Pancreas (tissue), 10 donors: ENCODE results near the gene UMOD. TPM values are rescaled to one million over a fixed set of nuclear protein-coding genes. Genes with fewer than 3 reads are reported as not detected.

Source experiments
- ATAC-seq, 4 donors: fragments of 200-7000 bp; cut with Tn5 transposase; one replicate each; pipeline versions ENCODE4 v1.8.0 to v1.9.1; 2020; ENCODE audit warnings: mild to moderate bottlenecking in 4 of 4, moderate library complexity in 4 of 4
- DNase-seq, 6 donors: peaks; one replicate each; pipeline ENCODE4 v3.0.0-alpha.2; 2020
- FAIRE-seq: peaks from 2 replicates; lab custom pipeline; 2012; peaks lifted over from hg19 to GRCh38; lab: Jason Lieb, UNC
- H3K27ac ChIP-seq, 4 donors: fragments of 200-600 bp; sonication (generic); 1 replicate in 3 of 4; 2 replicates in 1 of 4; pipeline versions ENCODE4 v1.5.0 to v1.8.0; 2020
- H3K27me3 ChIP-seq, 4 donors: fragments of 200-600 bp; one replicate each; pipeline ENCODE4 v1.8.0; 2021
- H3K36me3 ChIP-seq, 3 donors: fragments of 200-600 bp; sonication (generic) in 1 of 3; one replicate each; pipeline versions ENCODE4 v1.5.0 to v1.8.0; 2020 to 2021
- H3K4me1 ChIP-seq, 3 donors: fragments of 200-600 bp; one replicate each; pipeline ENCODE4 v1.8.0; 2021
- H3K4me3 ChIP-seq, 4 donors: fragments of 200-600 bp; sonication (generic) in 2 of 4; one replicate each; pipeline versions ENCODE4 v1.5.0 to v1.8.0; 2020 to 2021
- H3K9me3 ChIP-seq, 4 donors: fragments of 200-600 bp; one replicate each; pipeline ENCODE4 v1.8.0; 2021
- WGBS, 2 donors: extraction: QIAGEN DNeasy Blood & Tissue Kit; methylation state at CpG; one replicate each; pipeline ENCODE4 v1.1.7; 2013; 5-methylcytosine and 5-hydroxymethylcytosine counted together
- intact Hi-C, 3 donors: fragments of 100-400 bp; cut with DNase I; formaldehyde crosslinking; loops; one replicate each; pipeline versions ENCODE4 v1.11.1 to v1.14.2; 2022
- polyA plus RNA-seq, 2 donors: library from polyadenylated mRNA; stranded (reverse); fragments of 200-250 nt; gene quantifications; one replicate each; pipeline ENCODE4 v1.2.3, GENCODE V29; 2013
- total RNA-seq, 6 donors: library from RNA; stranded (reverse); fragmentation: NEBNext Ultra II Directional in 4 of 6; extraction: Animal tissue kit (Norgen Biotek cat#: 25700) in 4 of 6; gene quantifications; one replicate each; pipeline versions ENCODE4 v1.2.1 to v1.2.4, GENCODE V29; 2021 to 2023
- TF ChIP-seq, protein P1 (sequence below), 4 donors: fragments of 200-600 bp; sonication (generic) in 3 of 4; IDR thresholded peaks; one replicate each; pipeline versions ENCODE4 v1.5.0 to v1.8.0; 2021; ENCODE audit warnings: antibody characterized with exemption in 4 of 4
- donor health status: healthy with polysubstance abuse.
- donor health status: DM: no; HTN: no; CAD: no; lungs with moderate emphysema.
- donor health status: DM: no; HTN: no; CAD: no.
- donor health status: control.
- donor health status: control.
- donor health status: Bipolar disorder and iron deficiency.
- donor health status: DM: yes; HTN: yes; CAD: no.
- donor health status: DM: no; HTN: no; CAD: no.
- donor health status: DM: no; HTN: no; CAD: no.
- donor health status: DM: yes; HTN: yes; CAD: no.

The UMOD gene
- total and polyA plus RNA-seq, 8 donors, result 1.3 to 9.6 (median 3.4) TPM

DNA sequence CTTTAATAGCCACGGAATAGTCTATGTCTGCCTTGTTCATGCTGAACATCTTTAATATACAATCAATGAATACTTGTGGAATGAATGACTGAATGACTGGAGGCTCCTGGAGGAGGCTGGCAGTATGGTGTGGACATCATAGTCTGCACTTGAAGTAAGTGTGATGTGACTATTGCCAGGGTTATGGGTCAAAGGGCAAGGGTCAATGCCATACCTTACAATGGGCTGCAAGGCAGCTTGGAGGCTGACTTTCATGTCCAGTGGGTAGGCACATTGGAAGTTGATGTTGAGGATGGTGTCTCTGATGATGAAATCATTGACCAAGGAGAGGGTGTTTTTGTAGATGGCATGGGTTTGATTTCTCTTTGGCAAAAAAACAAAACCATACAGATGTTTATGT, 33.1 kb downstream of the UMOD start:
- intact Hi-C loops, result no loop called here
- Histone ChIP-seq H3K9me3 (no peaks in the 10 kb centered on the region), H3K27ac (peak overlapping the region in 1 of 4 donors; percentile 4), H3K27me3 (no peaks in the 10 kb centered on the region), H3K4me1 (peaks cover 0 to 7% (median 0%) of the 10 kb centered on the region in 3 donors), H3K4me3 (peak overlapping the region in 2 of 4 donors; percentile 14 to 45), H3K36me3 (peaks cover 0 to 97% (median 43%) of the 10 kb centered on the region in 3 donors)
- ATAC-seq (peak in 2 of 4 donors; percentile 1 to 2), DNase-seq (peak in 2 of 6 donors; percentile 63 to 81), FAIRE-seq (no peak)
- 33 to 39% methylated on average over 1 of the region's 1 CpG for WGBS, 2 donors
- TF ChIP-seq, protein P1, sequence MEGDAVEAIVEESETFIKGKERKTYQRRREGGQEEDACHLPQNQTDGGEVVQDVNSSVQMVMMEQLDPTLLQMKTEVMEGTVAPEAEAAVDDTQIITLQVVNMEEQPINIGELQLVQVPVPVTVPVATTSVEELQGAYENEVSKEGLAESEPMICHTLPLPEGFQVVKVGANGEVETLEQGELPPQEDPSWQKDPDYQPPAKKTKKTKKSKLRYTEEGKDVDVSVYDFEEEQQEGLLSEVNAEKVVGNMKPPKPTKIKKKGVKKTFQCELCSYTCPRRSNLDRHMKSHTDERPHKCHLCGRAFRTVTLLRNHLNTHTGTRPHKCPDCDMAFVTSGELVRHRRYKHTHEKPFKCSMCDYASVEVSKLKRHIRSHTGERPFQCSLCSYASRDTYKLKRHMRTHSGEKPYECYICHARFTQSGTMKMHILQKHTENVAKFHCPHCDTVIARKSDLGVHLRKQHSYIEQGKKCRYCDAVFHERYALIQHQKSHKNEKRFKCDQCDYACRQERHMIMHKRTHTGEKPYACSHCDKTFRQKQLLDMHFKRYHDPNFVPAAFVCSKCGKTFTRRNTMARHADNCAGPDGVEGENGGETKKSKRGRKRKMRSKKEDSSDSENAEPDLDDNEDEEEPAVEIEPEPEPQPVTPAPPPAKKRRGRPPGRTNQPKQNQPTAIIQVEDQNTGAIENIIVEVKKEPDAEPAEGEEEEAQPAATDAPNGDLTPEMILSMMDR (IDR thresholded peaks at IDR 0.05), result no peak

DNA sequence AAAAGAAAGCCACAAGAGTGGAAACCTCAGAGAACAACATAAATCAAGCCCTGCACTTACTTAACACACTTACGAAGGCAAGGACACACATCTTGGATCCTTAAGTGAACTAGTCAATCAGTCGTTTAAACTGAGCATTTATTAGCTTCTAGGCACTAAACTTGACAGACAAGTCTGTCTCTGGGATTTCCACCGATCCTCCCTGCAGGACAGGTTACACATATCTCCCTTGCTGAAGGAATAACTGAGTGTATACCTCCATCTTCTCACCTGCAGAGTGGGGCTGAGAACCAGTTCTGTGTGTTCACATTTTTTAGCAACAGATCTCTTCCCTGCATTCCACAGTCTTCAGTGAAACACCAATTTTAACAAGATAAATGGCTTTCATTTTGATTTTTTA, 34.1 kb downstream of the UMOD start:
- Histone ChIP-seq H3K27ac (peak overlapping the region in 1 of 4 donors; percentile 4), H3K27me3 (no peaks in the 10 kb centered on the region), H3K4me1 (peaks cover 0 to 7% (median 0%) of the 10 kb centered on the region in 3 donors), H3K36me3 (peaks cover 0 to 91% (median 41%) of the 10 kb centered on the region in 3 donors), H3K9me3 (no peaks in the 10 kb centered on the region), H3K4me3 (peak overlapping the region in 2 of 4 donors; percentile 2 to 3)
- DNase-seq (no peak), ATAC-seq (no peak), FAIRE-seq (no peak)
- TF ChIP-seq, protein P1 (IDR thresholded peaks at IDR 0.05), result no peak
- intact Hi-C loops, result no loop called here
- 29 to 34% methylated on average over 3 of the region's 3 CpGs for WGBS, 2 donors

DNA sequence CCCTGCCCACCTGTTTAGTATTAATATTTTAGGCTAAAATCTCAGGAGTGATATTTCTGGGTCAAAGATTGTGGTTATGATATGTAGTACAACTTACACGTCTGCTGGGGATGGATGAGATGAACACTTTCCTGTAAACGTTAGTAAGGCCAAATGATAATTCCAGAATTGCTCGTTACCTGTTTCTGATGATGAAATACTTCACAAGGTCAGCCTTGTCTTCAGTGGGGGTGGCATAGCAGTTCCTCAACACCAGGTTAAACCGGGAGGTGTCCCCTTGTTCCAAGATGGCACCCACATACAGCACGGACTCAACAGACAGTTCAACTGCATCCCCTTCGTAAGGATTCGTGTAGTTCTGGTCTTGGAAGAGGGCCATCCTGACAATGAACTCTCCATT, 34.5 kb downstream of the UMOD start:
- peaks cover 0 to 7% (median 0%) of the 10 kb centered on the region in 3 donors for H3K4me1 ChIP-seq
- intact Hi-C loops, result no loop called here
- H3K27ac ChIP-seq, result no peak overlapping the region
- no peaks in the 10 kb centered on the region for H3K27me3 ChIP-seq
- H3K36me3 ChIP-seq, result peaks cover 0 to 87% (median 40%) of the 10 kb centered on the region in 3 donors
- no peak for ATAC-seq
- 36 to 38% methylated on average over 7 of the region's 7 CpGs for WGBS, 2 donors
- peak overlapping the region in 1 of 4 donors; percentile 2 for H3K4me3 ChIP-seq
- no peak for FAIRE-seq
- DNase-seq, result peak in 1 of 6 donors; percentile 72
- H3K9me3 ChIP-seq, result no peaks in the 10 kb centered on the region
- TF ChIP-seq, protein P1 (IDR thresholded peaks at IDR 0.05), result no peak

DNA sequence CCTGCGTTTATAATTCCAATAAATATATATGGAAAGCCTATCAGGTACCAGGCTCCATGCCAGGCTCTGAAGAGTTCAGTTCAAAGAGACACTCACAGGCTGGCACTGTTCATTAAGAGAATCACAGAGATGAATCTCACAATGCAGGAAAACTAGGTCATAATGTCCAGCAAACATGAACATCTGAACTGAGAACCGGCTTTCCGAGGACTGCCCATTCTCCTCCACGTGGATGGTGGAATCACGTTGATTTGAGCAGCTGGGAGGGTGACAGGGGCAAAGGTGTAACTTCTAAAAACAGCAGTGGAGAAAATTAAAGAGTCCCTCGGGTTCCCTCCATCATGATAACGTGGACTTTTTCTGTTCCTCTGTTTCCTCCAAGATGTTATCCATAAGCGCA, 35.4 kb downstream of the UMOD start:
- FAIRE-seq (no peak), DNase-seq (peak in 2 of 6 donors; percentile 52 to 64), ATAC-seq (no peak)
- peak overlapping the region in 1 of 4 donors; percentile 9 for H3K27ac ChIP-seq
- intact Hi-C loops, result no loop called here
- H3K36me3 ChIP-seq, result peaks cover 0 to 78% (median 34%) of the 10 kb centered on the region in 3 donors
- TF ChIP-seq, protein P1 (IDR thresholded peaks at IDR 0.05), result no peak
- H3K4me1 ChIP-seq, result peaks cover 0 to 7% (median 0%) of the 10 kb centered on the region in 3 donors
- WGBS, 2 donors, result 43% methylated on average over 8 of the region's 8 CpGs
- H3K27me3 ChIP-seq, result no peaks in the 10 kb centered on the region
- H3K4me3 ChIP-seq, result no peak overlapping the region
- H3K9me3 ChIP-seq, result no peaks in the 10 kb centered on the region

DNA sequence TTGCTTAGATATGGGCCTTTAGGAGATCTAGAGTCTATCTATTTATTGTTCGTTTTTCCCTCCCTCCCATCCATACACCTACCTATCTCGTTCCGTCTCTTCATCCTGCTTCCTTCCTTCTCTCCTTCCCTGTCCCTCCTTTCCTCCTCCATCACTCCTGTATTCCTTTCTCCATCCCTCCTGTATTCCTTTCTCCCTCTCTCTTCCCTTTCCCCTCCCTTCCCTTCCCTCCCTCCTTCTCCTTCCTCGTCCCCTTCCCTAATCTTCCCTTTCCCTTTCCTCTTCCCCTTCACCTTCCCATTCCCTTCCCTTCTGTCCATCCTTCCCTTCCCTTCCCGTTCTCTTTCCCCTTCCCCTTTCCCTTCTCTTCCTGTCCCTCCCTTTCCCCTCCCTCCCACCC, 35.8 kb downstream of the UMOD start:
- no peak for FAIRE-seq
- no peak for ATAC-seq
- 41 to 58% methylated on average over 5 of the region's 5 CpGs for WGBS, 2 donors
- H3K36me3 ChIP-seq, result peaks cover 0 to 74% (median 33%) of the 10 kb centered on the region in 3 donors
- no peaks in the 10 kb centered on the region for H3K27me3 ChIP-seq
- intact Hi-C loops, result no loop called here
- H3K4me1 ChIP-seq, result peaks cover 0 to 7% (median 0%) of the 10 kb centered on the region in 3 donors
- H3K9me3 ChIP-seq, result no peaks in the 10 kb centered on the region
- no peak overlapping the region for H3K27ac ChIP-seq
- TF ChIP-seq, protein P1 (IDR thresholded peaks at IDR 0.05), result no peak
- no peak overlapping the region for H3K4me3 ChIP-seq
- DNase-seq, result no peak
